ENCODE measurements around the gene ZBTB20. TPM values are rescaled to one million over a fixed set of nuclear protein-coding genes. Genes with fewer than 3 reads are reported as not detected.
"Not testable (repeated sequence)": the region's sequence is repeated elsewhere in the genome, so short reads cannot be mapped to it uniquely, and the experiment has no call there.

Gene ZBTB20
- total and polyA plus RNA-seq, 10 donors = 0.32 to 89.7 (median 71.8) TPM

GRCh38 chr3:115187149-115187757 is 40.2 kb upstream of the ZBTB20 start:
- intact Hi-C loops (cut with DNase I; ENCODE audit: low total_unique reads) = no loop called here
- 64 to 73% (median 71%) methylated on average over 4 of the region's 4 CpGs for WGBS, 5 donors

DNA sequence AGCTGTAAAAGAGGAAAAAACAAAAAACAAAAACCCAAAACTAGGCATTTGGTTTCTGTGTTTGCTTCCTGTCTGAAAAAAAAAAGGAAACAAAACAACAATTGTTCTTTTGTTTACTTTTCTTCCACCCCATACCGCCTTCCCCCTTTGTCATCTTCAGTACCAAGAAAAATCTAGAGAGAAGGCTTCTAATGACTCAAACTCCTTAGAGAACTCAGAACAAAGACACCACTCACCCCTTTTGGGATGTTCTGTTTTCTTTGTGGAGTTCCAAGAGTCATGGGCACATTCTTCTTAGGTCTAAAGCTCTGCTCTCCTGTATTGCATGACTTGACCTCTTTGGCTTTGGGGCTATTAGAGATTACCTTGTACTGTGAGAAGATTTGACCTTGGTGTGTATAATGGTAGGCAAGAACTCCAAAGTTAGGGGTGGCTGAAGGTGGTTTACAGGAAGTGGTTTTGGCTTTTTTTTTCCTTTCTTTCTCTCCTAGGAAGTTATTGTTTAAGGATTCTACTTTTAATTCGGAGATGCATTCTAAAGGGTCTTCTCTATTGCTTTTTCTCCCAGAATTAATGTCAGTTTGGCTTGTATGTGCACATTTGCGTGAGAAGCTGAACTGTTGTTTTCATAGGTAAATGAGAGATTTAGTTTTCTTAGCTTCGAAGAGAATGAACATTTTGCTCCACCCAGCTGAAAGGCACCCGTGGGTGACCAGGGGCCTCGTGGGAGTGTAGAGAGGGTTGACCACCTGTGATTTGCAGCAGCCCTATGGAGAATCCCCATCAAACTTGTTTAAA is 39.5 kb upstream of the ZBTB20 start:
- peaks cover 0 to 6% (median 0%) of the 10 kb centered on the region in 6 donors for H3K4me1 ChIP-seq
- peak overlapping the region in 5 of 8 donors; percentile 15 to 71 (median 57) for H3K27ac ChIP-seq
- intact Hi-C loops (cut with DNase I; ENCODE audit: low total_unique reads) = no loop called here
- no peaks in the 10 kb centered on the region for H3K36me3 ChIP-seq
- no peak for TF ChIP-seq POLR2A (IDR thresholded peaks at IDR 0.05)
- TF ChIP-seq, protein P1, sequence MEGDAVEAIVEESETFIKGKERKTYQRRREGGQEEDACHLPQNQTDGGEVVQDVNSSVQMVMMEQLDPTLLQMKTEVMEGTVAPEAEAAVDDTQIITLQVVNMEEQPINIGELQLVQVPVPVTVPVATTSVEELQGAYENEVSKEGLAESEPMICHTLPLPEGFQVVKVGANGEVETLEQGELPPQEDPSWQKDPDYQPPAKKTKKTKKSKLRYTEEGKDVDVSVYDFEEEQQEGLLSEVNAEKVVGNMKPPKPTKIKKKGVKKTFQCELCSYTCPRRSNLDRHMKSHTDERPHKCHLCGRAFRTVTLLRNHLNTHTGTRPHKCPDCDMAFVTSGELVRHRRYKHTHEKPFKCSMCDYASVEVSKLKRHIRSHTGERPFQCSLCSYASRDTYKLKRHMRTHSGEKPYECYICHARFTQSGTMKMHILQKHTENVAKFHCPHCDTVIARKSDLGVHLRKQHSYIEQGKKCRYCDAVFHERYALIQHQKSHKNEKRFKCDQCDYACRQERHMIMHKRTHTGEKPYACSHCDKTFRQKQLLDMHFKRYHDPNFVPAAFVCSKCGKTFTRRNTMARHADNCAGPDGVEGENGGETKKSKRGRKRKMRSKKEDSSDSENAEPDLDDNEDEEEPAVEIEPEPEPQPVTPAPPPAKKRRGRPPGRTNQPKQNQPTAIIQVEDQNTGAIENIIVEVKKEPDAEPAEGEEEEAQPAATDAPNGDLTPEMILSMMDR (IDR thresholded peaks at IDR 0.05 in 8 of 11, conservative IDR thresholded peaks at IDR 0.05 in 3 of 11) = no peak
- no peak for TF ChIP-seq POLR2AphosphoS5 (IDR thresholded peaks at IDR 0.05)
- peaks cover 0 to 25% (median 22%) of the 10 kb centered on the region in 8 donors for H3K9me3 ChIP-seq
- 70 to 76% (median 74%) methylated on average over 6 of the region's 6 CpGs for WGBS, 5 donors
- H3K27me3 ChIP-seq (replicated peaks in 1 of 7) = no peaks in the 10 kb centered on the region
- DNase-seq = no peak
- H3K4me3 ChIP-seq = no peak overlapping the region

More at GRCh38 chr3:115187149-115187757, 40.2 kb upstream of the ZBTB20 start:
- no peaks in the 10 kb centered on the region for H3K36me3 ChIP-seq
- H3K27ac ChIP-seq = peak overlapping the region in 5 of 8 donors; percentile 15 to 71 (median 57)
- no peaks in the 10 kb centered on the region for H3K27me3 ChIP-seq (replicated peaks in 1 of 7)
- H3K4me1 ChIP-seq = peaks cover 0 to 6% (median 0%) of the 10 kb centered on the region in 6 donors
- H3K9me3 ChIP-seq = peaks cover 0 to 30% (median 23%) of the 10 kb centered on the region in 8 donors
- H3K4me3 ChIP-seq = no peak overlapping the region
- DNase-seq = no peak
- TF ChIP-seq, protein P1 (IDR thresholded peaks at IDR 0.05 in 8 of 11, conservative IDR thresholded peaks at IDR 0.05 in 3 of 11) = no peak
- TF ChIP-seq POLR2A (IDR thresholded peaks at IDR 0.05) (no peak), POLR2AphosphoS5 (IDR thresholded peaks at IDR 0.05) (no peak)

- DNase-seq = not testable (repeated sequence)
- 95 to 97% (median 95%) methylated on average over 21 to 32 of the region's 32 CpGs for WGBS, 5 donors
These were observed 37.9 kb upstream of the ZBTB20 start for GRCh38 chr3:115184859-115185572.

GRCh38 chr3:115178930-115179329 is 31.8 kb upstream of the ZBTB20 start:
- intact Hi-C loops (cut with DNase I; ENCODE audit: low total_unique reads); H3K36me3 ChIP-seq; H3K27me3 ChIP-seq (replicated peaks in 1 of 7); H3K27ac ChIP-seq; H3K9me3 ChIP-seq; H3K4me3 ChIP-seq; DNase-seq; H3K4me1 ChIP-seq: not testable (repeated sequence)
- WGBS, 5 donors = 77 to 95% (median 87%) methylated on average over 4 to 10 of the region's 10 CpGs

More at GRCh38 chr3:115184859-115185572, 37.9 kb upstream of the ZBTB20 start:
- H3K9me3 ChIP-seq = peaks cover 0 to 10% (median 7%) of the 10 kb centered on the region in 8 donors
- H3K4me3 ChIP-seq; H3K27ac ChIP-seq; H3K4me1 ChIP-seq; intact Hi-C loops (cut with DNase I; ENCODE audit: low total_unique reads); H3K27me3 ChIP-seq (replicated peaks in 1 of 7); H3K36me3 ChIP-seq: not testable (repeated sequence)

Measured in spleen (tissue), 11 donors.